Measurements from ENCODE around the gene CDCP2.
"Not testable (repeated sequence)": the region's sequence is repeated elsewhere in the genome, so short reads cannot be mapped to it uniquely, and the experiment has no call there.

Gene CDCP2

DNA sequence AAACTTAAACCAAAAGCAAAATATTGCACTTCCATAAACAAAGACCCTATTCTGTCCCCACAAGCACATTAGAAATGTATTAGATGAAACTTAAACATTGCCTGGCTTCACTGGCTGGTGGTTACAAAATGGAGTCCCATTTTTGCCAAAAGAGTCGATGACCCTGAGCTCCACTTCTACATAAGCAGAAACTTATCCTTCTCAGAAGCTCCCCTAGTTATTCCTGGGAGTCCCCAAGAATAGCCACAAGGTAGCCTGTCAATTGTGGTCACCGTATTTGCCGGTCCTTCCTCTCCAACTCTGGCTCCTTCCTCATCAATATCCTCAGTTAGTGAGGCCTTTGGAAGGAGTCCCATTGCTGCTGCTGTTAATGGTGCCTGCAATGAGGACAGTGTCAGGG lies 37.3 kb downstream of the CDCP2 start:
- no peak for DNase-seq (ENCODE audit: low read depth in 2 of 2)

DNA sequence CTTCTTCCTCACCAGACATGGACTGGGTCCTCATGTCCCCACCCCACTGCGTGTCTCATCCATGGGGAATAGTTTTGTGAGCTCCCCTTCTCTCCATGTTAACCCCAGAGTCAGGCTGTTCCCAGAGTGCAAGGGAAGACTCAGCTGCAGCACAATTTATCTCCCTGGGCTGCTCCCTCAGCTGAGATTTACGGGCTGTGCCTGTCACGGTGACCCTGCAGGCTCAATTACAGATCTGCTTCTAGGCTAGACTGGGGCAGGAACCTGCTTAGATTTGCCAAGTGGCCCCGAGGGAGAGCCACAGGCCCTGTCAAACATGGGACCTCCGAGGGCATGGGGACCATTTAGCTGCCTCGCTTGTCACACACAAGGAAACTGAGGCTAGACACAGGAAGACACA lies 37.8 kb downstream of the CDCP2 start:
- no peak for DNase-seq (ENCODE audit: low read depth in 2 of 2)

DNA sequence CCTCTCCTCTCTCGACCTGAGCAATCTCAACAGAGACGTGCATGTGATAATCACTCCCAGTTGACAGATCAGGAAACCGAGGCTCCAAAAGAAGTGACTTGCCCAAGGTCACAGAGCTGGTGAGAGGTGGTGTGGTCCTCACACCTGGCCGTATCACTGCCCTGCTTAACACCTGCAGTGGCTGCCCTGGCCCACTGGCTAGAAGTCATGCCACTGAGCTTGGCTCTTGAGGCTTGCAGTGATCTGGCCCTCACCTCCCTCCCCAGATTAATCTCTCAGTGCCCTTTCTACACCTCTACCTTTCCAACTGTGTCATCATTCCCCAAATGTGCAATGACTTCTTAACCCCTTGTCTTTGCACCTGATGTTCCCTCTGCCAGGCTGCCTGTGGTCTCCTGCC lies 38.8 kb downstream of the CDCP2 start:
- DNase-seq (ENCODE audit: low read depth in 2 of 2) = no peak

DNA sequence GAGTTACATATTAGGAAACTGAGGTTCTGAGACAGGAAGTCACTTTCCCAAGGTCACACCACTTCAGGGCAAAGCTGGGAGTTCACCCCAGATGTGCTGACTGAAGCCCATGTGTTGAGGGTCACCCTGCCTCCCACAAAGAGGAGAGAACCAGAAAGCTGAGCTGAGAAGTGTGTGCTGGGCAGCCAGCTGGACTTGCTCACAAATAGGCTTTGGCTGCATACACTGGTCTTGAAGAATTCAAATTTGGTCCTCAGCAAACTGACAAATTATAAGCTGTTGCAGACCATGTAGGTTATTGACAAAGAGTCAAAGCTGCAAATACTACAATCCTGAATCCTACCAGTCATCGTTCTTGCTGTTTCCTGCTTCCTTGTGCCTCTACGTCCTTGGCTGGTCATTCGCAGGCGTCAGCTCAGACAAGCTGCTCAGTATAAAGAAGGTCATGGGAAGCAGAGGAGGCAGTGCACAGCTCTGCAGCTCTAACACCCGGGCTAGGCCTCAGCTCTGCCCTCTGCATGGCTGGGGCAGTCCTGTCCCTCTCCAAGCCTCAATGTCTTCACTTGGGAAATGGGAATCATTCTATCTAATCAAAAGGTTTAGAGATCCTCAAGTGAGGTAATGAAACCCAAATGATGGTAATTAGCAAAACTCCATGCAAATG lies 40.0 kb downstream of the CDCP2 start:
- DNase-seq (ENCODE audit: low read depth in 2 of 2) = no peak

DNA sequence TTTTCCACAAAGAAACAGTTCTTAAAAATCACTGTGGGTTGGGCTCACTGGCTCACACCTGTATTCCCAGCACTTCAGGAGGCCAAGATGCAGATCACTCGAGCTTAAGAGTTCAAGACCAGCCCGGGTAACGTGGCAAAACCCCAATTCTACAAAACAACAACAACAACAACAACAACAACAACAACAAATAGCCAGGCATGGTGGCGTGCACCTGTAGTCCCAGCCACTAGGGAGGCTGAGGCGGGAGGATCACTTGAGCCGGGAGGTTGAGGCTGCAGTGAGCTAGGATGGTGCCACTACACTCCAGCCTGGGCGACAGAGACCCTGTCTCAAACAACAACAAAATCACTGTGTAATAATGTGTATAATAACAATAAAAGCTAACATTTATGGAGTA lies 40.8 kb downstream of the CDCP2 start:
- no peak for DNase-seq (ENCODE audit: low read depth in 2 of 2)

DNA sequence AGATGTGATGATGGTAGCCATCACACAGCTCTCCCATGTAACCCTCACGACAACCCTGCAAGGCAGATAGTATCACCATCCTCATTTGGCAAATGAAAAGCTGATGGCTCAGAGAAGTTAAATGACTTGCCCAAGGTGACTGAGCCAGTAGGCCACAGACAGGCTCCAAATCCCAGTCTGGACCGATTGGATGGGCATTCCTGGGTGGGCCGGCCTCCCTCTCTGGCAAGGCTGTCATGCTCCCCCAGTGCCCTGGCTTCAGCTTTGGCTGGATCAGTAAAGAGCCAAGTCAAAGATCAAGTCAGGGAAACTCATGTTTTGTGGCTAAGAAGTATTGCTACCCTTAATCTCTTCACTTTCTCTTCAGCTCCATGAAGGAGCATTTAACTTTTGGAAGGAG lies 41.2 kb downstream of the CDCP2 start:
- DNase-seq (ENCODE audit: low read depth in 2 of 2) = no peak

DNA sequence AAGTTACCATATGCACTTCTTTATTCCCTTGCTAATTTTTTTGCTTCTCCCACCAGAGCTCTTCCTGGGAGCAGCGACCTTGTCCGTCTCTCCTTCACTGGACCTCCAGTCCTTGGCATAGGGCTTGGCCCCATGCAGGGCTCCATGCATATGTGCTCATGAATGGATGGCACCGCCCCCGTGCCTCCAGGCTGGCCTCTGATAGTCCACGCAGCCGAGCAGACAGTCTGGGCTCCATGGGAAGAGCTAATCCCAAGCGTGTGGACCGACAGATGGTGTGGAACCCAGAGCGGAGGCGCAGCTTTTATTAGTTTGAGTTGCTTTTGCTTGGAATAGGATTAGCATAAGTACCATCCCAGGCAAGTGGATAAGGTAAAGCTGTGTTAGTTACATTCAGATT lies 41.8 kb downstream of the CDCP2 start:
- DNase-seq (ENCODE audit: low read depth in 2 of 2) = no peak

DNA sequence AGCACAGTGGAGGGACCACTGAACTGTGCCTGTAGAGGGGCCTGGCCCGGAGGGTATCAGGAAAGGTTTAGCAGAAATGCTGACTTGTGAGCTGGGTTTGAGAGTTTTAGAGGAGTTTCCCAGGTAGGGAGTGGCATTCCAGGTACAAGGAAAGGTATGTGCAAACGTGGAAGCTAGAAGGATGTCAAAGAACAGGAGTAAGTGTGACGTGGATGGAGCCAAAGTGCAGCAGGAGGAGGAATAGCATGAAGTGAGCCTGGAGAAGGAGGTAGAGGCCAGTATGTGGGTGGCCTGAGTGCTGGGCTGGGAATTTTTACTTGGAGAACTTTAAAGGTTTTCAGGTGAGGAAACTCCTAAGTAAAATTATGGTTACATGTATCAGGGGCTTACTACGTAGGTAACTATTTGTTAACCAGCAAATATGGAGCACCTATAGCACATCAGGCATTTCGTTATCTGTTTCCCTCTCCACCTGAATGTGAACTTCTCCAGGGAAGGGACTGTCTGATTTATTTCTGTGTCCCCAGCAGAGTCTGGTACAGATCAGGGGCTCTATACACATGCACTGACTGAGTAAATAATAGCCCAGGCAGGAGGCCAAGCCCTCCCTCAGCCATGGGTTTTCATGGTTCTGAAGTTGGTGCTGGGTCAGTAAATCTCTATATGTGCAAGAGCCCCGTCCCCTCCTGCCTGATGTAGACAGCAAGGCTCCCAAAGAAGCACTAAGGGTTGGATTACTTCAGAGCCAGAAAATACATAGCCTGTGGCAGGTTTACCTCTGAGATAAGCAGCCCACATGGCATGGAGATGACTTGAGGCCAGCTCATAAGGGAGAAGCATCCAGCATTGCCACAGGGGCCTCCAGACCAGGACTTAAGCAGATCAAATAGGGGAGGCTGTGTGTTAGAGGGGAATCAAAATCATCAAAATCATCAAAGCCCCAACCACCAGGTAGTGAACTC lies 43.4 kb downstream of the CDCP2 start:
- no peak for DNase-seq (ENCODE audit: low read depth in 2 of 2)

DNA sequence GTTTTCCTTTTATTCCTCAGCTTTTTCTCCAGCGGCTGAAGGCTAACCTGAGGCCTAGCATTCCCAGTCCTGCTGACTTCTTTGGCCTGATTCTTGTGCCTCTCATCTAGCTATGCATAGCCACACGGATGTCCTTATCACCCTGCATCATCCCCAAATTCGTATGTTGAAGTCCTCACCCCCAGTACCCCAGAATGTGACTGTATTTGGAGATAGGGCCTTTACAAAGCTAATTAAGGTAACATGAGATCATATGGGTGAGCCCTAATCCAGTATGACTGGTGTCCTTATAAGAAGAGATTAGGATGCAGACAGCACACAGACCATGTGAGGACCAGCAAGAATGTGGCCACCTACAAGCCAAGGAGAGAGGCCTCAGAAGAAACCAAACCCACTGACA lies 44.6 kb downstream of the CDCP2 start:
- DNase-seq (ENCODE audit: low read depth in 2 of 2) = no peak

DNA sequence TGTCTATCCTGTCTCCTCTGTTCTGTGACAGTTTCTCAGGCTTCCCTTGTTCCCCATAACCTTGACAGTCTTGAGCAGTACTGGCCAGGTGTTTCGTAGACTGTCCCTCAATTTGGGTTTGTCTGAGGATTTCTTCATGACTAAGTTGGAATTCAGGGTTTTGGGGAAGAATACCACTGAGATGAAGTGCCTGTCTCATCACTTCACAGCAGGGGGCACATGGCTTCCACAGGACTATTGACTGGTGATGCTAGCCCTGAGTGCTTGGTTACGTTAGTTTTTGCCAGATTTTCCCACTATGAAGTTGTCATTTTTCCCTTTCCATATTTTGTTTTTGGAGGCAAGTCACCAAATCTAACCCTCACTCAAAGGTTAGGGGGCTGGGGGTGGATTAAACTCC lies 45.7 kb downstream of the CDCP2 start:
- no peak for DNase-seq (ENCODE audit: low read depth in 2 of 2)

DNA sequence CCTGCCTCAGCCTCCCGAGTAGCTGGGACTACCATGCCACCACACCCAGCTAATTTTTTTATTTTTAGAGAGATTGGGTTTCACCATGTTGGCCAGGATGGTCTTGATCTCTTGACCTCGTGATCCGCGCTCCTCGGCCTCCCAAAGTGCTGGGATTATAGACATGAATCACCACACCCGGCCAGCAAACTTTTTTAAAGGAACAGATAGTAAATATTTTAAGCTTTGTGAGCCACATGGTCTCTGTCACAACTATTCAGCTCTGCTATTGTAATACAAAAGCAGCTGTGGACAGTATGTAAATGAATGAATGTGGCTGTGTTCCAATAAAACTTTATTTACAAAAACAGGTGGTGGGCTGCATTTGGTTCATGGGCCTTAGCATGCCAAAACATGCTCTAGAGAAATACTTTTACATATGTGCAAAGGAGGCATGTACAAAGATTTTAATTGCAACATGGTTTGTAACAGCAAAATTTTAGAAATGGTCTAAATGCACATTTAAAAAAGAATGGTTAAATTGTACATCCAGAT lies 47.0 kb downstream of the CDCP2 start:
- no peak for DNase-seq (ENCODE audit: low read depth in 2 of 2)

DNA sequence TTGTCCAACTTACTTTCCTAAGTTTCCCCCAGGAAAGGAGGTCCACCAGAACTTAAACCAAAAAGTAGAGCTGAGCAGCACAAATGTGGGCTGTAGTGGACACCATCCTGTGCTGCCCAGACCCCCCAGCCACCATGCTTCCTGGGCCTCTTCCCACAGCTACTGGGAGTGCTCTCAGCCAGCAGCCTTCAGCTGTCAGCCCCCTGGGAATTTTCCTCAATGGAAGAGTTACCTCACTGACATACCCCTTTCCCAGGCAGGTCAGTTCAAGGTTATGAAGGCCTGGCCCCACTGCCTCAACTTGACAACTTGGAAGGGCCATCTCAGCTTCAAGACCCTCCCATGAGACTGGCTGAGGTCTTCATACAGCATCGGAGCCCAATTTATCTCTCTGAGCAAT lies 47.7 kb downstream of the CDCP2 start:
- DNase-seq (ENCODE audit: low read depth in 2 of 2) = no peak

DNA sequence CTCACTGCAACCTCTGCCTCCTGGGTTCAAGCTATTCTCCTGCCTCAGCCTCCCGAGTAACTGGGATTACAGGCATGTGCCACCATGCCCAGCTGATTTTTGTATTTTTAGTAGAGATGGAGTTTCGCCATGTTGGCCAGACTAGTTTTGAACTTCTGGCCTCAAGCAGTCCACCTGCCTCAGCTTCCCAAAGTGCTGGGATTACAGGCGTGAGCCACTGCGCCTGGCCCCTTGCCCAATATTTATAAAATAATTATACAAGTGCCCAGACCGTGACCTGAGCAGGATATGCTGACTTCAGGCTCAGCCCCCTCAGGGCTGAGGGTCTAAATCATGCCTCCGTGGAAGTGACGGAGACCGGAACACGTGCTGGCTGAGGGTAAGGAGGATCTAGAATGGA lies 48.2 kb downstream of the CDCP2 start:
- not testable (repeated sequence) for DNase-seq (ENCODE audit: low read depth in 2 of 2)

DNA sequence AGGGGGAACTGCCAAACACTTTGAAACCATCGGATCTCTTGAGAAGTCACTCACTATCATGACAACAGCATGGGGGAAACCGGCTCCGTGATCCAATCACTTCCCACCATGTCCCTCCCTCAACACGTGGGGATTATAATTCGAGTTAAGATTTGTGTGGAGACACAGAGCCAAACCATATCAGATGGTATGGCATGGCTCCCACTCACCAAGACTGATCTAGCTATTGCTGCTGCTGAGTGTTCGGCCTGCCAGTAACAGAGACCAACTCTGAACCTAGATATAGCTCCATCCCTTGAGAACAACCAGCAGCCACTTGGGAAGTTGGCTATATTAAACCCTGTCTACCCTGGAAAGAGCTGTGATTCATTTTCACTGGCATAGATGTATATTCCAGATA lies 49.4 kb downstream of the CDCP2 start:
- no peak for DNase-seq (ENCODE audit: low read depth in 2 of 2)

DNA sequence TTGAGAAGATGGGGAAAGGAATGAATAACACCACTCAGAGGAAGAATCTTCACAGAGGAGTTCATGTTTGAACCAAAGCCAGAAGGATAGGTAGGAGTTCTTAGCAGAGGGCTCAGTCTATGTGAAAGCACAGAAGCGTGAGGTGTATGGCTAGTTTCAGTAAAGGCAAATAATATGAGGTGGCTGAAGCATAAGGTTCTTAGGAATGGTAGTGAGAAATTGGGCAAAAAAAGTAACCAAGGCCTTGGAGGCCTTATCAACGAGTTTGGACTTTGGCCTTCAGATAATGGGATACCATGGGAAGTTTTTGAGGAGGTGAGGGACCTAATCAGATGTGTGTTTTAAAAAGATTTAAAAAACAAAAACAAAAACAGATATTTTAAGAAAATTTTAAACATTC lies 52.3 kb downstream of the CDCP2 start:
- DNase-seq (ENCODE audit: low read depth in 2 of 2) = no peak

DNA sequence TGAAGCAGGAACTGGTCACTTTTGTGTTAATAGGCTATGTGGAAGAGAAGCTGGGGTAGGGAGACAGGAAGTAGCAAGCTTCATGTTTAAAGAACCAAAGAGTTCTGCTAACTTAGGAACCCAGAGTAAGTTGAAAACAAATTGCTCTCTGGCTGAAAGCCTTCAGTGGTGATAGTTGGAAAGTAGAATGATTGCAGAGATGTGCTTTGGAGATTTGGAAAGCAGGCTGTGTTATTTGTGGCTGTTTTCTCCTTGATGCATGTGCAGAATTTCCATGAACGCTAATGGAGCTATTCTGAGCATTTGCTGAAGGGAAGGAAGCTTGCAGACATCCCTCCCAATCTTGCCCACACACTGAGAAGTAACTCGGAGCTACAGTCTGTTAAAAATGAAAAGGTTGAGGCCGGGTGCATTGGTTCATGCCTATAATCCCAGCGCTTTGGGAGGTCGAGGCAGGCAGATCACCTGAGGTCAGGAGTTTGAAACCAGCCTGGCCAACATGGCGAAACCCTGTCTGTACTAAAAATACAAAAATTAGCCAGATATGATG lies 53.7 kb downstream of the CDCP2 start:
- DNase-seq (ENCODE audit: low read depth in 2 of 2) = no peak

DNA sequence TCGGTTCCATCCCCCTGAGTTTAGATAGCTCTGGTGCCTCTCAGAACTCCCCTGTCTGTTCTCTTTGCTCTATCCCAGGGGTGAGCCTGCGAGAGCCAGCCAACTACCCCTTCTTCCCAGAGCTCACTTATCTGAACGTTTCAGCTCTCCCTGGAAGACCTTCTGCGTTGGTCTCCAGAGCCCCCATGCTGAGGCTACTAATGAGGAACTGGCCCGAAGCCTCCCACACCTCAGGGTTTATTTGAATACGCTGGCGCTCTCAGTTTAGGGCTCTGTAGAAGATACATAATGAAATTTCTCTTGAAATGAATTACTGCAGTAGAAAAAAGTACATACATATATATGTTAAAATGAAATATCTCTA lies 55.9 kb downstream of the CDCP2 start:
- no peak for DNase-seq (ENCODE audit: low read depth in 2 of 2)

DNA sequence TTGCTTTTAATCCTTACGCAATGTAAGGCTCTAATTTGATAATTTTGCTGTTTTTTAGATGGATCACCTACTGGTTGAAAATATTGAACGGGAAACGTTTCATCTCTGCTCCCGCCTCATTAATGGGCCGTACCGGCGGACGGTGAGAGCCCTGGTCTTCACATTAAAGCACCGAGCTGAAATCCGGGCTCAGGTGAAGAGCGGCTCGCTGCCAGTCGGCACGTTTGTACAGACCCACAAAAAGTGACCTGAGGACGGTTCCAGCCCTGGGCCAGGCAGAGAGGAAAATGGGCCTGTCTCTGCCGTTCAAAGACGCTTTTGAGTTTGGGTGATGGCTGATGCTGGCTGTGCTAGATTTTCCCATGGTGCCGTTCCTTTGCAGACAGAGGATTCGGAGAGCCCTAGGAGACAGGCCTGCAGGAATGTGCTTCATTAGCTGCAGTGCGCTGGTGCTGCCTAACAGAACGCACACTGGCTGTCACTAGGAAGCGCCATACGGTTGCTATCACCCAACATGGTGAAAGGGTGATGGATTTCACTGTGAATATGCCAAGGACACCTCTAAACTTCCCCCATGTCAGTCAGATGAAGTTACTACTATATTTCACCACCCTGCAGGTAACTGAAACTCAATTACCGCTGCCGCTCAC lies 56.4 kb downstream of the CDCP2 start:
- DNase-seq (ENCODE audit: low read depth in 2 of 2) = no peak

DNA sequence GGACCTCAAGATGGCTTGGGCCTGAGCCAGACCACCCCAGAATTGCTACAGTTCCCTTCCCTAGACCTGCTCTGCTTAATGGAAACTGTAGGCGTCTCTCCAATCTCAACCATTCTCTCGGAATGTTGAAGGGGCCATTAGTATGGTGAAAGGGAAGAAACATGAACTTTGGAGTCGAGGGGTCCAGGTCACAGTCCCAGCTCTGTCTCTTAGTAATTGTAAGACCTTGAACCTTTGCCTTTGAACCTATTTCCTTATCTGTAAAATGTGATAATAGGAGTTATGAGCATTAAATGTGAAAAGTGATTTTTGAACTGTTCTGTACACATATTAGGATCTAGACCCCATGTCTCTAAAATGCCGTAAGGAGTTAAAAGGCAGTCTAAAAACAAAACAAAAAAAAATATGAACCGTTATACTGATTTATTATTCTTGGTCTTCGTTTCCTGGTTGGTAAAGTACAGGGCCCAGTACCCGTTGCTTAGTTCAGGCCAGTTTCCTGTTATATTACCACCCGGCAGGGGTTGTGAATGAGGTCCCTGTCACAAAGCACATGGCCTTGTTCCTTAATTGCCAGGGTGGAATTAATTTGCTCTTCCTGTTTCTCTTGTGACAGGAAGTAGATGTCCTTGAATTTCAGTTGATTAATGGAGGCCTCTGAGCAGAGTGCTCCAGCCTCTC lies 57.1 kb downstream of the CDCP2 start:
- DNase-seq (ENCODE audit: low read depth in 2 of 2) = no peak

DNA sequence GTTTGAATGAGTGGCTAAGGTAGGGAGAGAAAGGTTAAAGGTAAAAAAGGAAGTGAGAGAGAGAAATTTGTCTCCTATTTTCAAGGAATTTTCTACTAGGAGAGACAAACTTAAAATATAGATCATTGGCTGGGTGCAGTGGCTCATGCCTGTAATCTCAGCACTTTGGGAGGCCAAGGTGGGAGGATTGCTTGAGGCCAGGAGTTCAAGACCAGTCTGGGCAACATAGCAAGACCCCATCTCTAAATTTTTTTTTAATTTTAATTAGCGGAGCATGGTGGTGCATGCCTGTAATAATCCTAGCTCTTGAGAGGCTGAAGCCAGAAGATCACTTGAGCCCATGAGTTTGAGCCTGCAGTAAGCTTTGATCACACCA lies 58.1 kb downstream of the CDCP2 start:
- not testable (repeated sequence) for DNase-seq (ENCODE audit: low read depth in 2 of 2)

DNA sequence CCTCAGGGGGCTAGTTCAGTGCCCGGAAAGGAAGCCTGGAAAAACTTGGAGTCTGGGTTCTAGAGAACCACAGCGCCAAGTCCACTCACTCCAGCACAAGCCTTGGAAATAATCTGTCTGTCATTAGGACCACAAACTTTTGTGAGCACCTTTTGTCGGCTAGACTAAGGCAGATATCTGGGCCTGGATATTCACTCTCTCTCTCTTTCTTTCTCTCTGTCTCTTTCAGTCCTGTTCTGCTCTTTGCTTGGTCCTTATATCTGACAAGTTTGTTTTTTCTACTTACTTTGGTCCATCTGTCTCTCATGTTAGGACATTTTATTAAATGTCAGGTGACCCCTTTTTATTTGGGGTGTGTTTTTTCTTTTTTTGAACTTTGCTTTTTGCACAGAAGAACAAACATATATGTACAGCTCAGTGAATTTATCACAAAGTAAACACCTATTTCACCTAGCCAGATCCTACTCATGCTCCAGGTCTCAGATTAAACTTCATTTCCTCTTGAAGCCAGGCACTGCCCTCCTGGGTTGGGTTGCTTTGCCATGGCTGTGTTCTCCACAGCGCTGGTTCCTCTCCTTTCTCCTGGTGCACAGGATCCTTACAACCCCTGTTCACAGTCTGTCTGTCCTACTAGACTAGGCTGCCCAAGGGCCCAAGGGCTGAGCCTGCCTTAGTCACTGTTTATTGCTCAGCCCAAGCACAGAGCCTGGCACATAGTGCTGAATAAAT lies 58.6 kb downstream of the CDCP2 start:
- no peak for DNase-seq (ENCODE audit: low read depth in 2 of 2)
